ENCODE results near the gene IER3IP1. TPM values are rescaled to one million over a fixed set of nuclear protein-coding genes. Genes with fewer than 3 reads are reported as not detected.

IER3IP1 gene
- total and polyA plus RNA-seq, 2 of the 13 experiments (the other 11 are each of a cell fraction or from before 2014, with no cell fraction given), result 18.7 to 26.1 TPM

DNA sequence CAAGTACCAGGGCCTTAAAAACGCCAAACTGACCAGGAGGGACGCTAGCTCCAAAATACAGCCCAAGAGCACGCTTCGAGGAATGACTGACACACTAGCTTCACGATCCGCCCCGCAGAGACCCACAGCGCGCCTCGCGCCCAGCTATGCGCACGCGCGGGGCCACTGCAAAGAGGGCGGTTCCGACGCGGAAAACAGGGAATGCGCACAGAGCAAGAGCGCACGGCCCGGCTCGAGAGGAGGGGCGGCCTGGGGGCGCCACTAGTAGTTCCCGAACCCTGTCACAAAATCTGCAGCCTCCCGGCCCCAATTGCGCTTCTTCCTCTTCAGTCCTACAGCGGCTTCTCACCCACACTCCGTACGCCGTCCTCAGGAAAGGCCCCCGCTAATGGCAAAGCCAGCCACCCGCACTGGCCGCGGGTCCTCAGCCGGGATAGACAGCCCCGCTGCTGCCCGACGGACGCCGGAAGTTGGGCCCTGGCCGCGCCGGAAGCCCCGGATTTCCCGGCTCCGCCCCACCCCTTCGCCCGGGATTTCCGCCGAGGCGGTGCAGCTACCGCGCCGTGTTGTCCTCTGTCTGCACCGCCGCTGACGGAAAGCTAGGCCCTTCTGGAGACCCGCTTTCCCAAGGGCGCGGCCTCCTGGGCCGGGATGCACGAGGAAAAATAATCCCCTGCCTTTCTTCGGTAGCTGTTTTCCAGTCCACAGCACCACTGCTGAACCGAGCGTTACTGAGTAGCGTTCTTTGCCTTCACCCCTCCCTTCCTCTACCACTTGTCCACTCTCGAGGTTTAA lies 25.9 kb downstream of the IER3IP1 start, which contains the start of gene HDHD2 (continued):
- TF ChIP-seq ZNF589 (CRISPR knock-in tag; conservative IDR thresholded peaks at IDR 0.05), result peak; percentile 60; the same call in 1 of the 2 replicates
- TF ChIP-seq STAG1 (CRISPR knock-in tag; IDR thresholded peaks at IDR 0.05), result no peak
- peak; percentile 69 to 74; a peak in 3 of 4 replicates for TF ChIP-seq HMGXB4 (CRISPR knock-in tag; IDR thresholded peaks at IDR 0.05; ENCODE audit: borderline replicate concordance in 1 of 2, low read depth in 1 of 2)
- no peak for TF ChIP-seq FOXK2 (IDR thresholded peaks at IDR 0.05)
- 0 out of 2 replicates have a peak, but pooled peaks have one; percentile 24 for TF ChIP-seq ARID5B (CRISPR knock-in tag; IDR thresholded peaks at IDR 0.05)
- 0 out of 2 replicates have a peak, but pooled peaks have one; percentile 24 for TF ChIP-seq SATB2 (CRISPR knock-in tag; IDR thresholded peaks at IDR 0.05)
- TF ChIP-seq ELF3 (CRISPR knock-in tag; IDR thresholded peaks at IDR 0.05), result peak; percentile 73
- peak; percentile 44; the same call in 1 of the 2 replicates for TF ChIP-seq EED (CRISPR knock-in tag; IDR thresholded peaks at IDR 0.05)
- peak; percentile 74 for TF ChIP-seq ZNF501 (CRISPR knock-in tag; IDR thresholded peaks at IDR 0.05)
- 0 out of 2 replicates have a peak, but pooled peaks have one; percentile 52 for TF ChIP-seq ZNF550 (CRISPR knock-in tag; IDR thresholded peaks at IDR 0.05; ENCODE audit: borderline replicate concordance)
- 0 out of 2 replicates have a peak, but pooled peaks have one; percentile 50 for TF ChIP-seq HOXA9 (CRISPR knock-in tag; IDR thresholded peaks at IDR 0.05; ENCODE audit: borderline replicate concordance)
- no peak; the same call in none of the 2 replicates for TF ChIP-seq PPARG (CRISPR knock-in tag; conservative IDR thresholded peaks at IDR 0.05)
- no peak for TF ChIP-seq RBM22 (optimal IDR thresholded peaks at IDR 0.05; ENCODE audit: low read length)
- TF ChIP-seq LBX2 (CRISPR knock-in tag; IDR thresholded peaks at IDR 0.05; ENCODE audit: borderline replicate concordance), result peak; percentile 79; the same call in 1 of the 2 replicates
- TF ChIP-seq MATR3 (CRISPR knock-in tag; IDR thresholded peaks at IDR 0.05), result no peak
- TF ChIP-seq ZNF121 (CRISPR knock-in tag; IDR thresholded peaks at IDR 0.05), result no peak
- TF ChIP-seq MZF1 (CRISPR knock-in tag; IDR thresholded peaks at IDR 0.05; ENCODE audit: borderline replicate concordance), result no peak
- TF ChIP-seq PHF8 (CRISPR knock-in tag; IDR thresholded peaks at IDR 0.05), result peak; percentile 99
- peak; percentile 64; the same call in 1 of the 2 replicates for TF ChIP-seq ZNF136 (CRISPR knock-in tag; IDR thresholded peaks at IDR 0.05; ENCODE audit: low read depth)
- no peak for TF ChIP-seq NONO (IDR thresholded peaks at IDR 0.05)
- TF ChIP-seq NONO (CRISPR knock-in tag; conservative IDR thresholded peaks at IDR 0.05), result peak; percentile 62; the same call in 1 of the 2 replicates
- TF ChIP-seq MED1 (CRISPR knock-in tag; IDR thresholded peaks at IDR 0.05), result peak; percentile 65
- no peak for TF ChIP-seq HNRNPH1 (optimal IDR thresholded peaks at IDR 0.05; ENCODE audit: low read depth, low read length)
